ENCODE results near the gene GTF3C2. TPM values are rescaled to one million over a fixed set of nuclear protein-coding genes. Genes with fewer than 3 reads are reported as not detected.

GTF3C2 gene
- total and polyA plus RNA-seq, 2 of the 13 experiments (the other 11 are each of a cell fraction or from before 2014, with no cell fraction given) = 77.5 to 130 TPM

- peak; percentile 76 for TF ChIP-seq ARID5B (CRISPR knock-in tag; IDR thresholded peaks at IDR 0.05)
- peak; percentile 83 for TF ChIP-seq MEIS2 (CRISPR knock-in tag; IDR thresholded peaks at IDR 0.05)
- TF ChIP-seq ZNF616 (CRISPR knock-in tag; IDR thresholded peaks at IDR 0.05; ENCODE audit: low read depth) = peak; percentile 91
- peak; percentile 92 for TF ChIP-seq SALL1 (CRISPR knock-in tag; IDR thresholded peaks at IDR 0.05)
- TF ChIP-seq ZNF337 (CRISPR knock-in tag; IDR thresholded peaks at IDR 0.05; ENCODE audit: borderline replicate concordance, low read depth) = peak; percentile 88
- no peak; the same call in 1 of the 2 replicates for TF ChIP-seq RFX5 (IDR thresholded peaks at IDR 0.05; ENCODE audit: low read depth, low read length)
- peak; percentile 66; the same call in 1 of the 2 replicates for TF ChIP-seq NR0B2 (CRISPR knock-in tag; IDR thresholded peaks at IDR 0.05)
- TF ChIP-seq REST (IDR thresholded peaks at IDR 0.05; ENCODE audit: borderline replicate concordance in 1 of 2, low read depth in 1 of 2, low read length in 2 of 2) = peak in 1 of 2 experiments; percentile 44; a peak in 1 of 4 replicates
- TF ChIP-seq ZNF136 (CRISPR knock-in tag; IDR thresholded peaks at IDR 0.05; ENCODE audit: low read depth) = peak; percentile 98
- peak; percentile 98 for TF ChIP-seq TAF1 (CRISPR knock-in tag; IDR thresholded peaks at IDR 0.05)
- no peak for TF ChIP-seq TRIM22 (IDR thresholded peaks at IDR 0.05)
- peak; percentile 99 for TF ChIP-seq ZGPAT (CRISPR knock-in tag; IDR thresholded peaks at IDR 0.05)
- TF ChIP-seq PHF21A (CRISPR knock-in tag; IDR thresholded peaks at IDR 0.05) = peak; percentile 93
- peak; percentile 100 for TF ChIP-seq SALL2 (CRISPR knock-in tag; IDR thresholded peaks at IDR 0.05)
- peak; percentile 91 for TF ChIP-seq ZBTB39 (CRISPR knock-in tag; IDR thresholded peaks at IDR 0.05)
These were observed 13.7 kb upstream of the GTF3C2 start, which contains the start of the genes EIF2B4 and SNX17 (continued) for GRCh38 chr2:27370026-27370815.
